Fibroblast of skin of left biceps (primary cell): ENCODE data around the gene GTF2A1.

Source experiments
- DNase-seq, 2 experiments: peaks; one replicate each; pipeline ENCODE4 v3.0.0-alpha.2; 2013; ENCODE audit warnings: low read depth in 2 of 2

GTF2A1 gene

DNA sequence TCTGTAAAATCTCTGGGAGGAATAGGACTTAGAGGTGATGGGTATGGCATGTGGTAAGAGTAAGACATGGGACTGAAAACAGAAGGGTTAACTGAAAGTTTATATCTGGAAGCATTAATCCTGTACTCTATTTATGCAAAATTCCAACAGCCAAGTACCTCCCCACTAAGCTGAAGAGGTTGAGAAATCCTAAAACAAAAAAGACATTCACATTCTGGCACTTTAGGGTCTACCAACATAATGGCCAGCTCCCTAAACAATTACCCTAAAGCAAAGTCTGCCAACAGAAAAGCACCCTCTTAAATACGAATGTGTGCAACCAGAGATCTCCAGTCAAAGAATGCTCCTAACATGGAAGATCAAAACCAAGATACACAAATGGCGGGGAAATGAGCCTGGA, 87.4 kb downstream of the GTF2A1 start:
- no peak for DNase-seq

DNA sequence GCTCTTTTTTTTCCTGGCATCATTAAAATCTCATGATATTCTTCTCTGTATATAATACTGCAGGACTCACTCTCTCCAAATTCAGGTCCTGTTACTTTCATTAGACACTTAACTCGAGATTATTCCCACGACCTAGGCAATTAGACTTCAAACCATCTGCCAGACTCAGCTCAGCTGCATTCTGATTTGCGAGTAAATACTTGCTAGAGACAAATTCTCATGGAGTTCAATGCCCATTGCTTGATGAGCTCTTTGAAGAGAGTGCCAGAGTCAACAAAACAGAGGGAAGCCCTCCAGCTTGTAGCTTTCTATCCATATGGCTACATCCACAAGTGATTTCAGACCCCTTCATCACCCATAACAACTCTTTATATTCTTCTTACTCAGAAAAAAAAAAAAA, 88.3 kb downstream of the GTF2A1 start:
- DNase-seq: no peak

DNA sequence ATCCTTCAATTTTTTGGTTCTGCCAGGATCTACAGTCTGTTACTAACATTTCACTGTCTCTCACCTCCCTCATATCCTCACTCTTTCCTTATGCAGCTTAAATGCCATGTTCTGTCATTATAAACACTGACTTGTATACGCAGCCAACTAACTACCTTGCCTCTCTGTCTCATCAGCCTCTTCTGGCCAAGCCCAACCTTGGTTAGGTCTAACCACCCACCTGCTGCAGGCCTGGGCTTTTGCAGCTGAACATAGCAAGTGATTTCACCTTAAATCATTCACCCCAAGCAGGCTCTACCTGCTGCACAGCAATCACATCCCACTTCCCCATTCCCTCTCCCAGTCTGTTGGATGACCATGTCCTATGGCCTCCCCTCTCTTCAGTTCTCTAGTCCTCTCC, 91.5 kb downstream of the GTF2A1 start:
- DNase-seq: no peak

GRCh38 chr14:81127785-81128184, 93.0 kb downstream of the GTF2A1 start:
- DNase-seq: no peak

DNA sequence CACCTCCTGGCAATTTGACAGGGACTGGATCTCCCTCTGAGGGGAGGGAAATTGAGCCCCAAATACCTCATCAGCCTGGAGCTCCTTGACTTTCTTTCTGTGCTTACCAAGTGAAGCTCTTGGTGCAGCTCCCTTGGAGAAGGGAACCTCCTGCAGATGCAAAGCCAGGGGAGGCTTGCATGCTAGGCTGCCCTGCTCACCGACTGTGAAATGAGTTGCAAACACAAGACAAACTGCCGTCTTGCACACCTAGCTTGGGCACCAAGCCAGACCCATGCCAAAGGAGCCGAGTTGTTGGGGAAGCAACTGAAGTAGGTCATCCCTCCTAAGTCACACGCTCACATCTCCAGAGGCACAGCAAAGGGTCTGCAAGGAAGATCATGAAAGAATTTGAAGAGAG, 95.2 kb downstream of the GTF2A1 start:
- DNase-seq: no peak
